ENCODE measurements around the gene KLHL13. TPM values are rescaled to one million over a fixed set of nuclear protein-coding genes. Genes with fewer than 3 reads are reported as not detected.
"Not testable (repeated sequence)": the region's sequence is repeated elsewhere in the genome, so short reads cannot be mapped to it uniquely, and the experiment has no call there.

The KLHL13 gene
- polyA plus RNA-seq, 2 donors: 1.6 to 3.0 TPM

DNA sequence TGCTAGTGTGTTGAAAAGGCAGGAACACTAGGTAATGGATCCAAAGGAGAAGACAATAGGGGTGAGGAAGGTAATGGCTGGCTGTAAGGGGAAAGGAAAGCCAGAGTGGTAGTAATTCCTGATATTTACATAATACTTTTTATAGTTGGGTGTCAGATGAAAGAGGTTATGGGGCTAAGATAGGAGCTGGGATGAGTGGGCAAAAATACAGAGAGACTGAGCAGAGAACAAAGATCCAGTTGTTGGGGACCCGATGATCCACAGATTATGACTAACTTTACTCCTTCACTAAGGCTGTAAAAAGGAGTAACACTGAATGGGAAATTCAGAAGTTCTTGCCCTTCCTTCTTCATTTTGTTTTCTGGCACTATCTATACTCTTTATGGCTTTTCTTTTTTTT, 138.2 kb downstream of the KLHL13 start:
- Histone ChIP-seq H3K27me3 (ENCODE audit: control insufficient read depth in 1 of 2, insufficient read depth in 2 of 2, low read length in 2 of 2) (no peaks in the 10 kb centered on the region), H3K4me1 (ENCODE audit: control insufficient read depth in 2 of 2, insufficient read depth in 2 of 2, low read length in 1 of 2) (no peaks in the 10 kb centered on the region)
- 84 to 93% methylated on average over 1 of the region's 1 CpG for WGBS, 2 donors

DNA sequence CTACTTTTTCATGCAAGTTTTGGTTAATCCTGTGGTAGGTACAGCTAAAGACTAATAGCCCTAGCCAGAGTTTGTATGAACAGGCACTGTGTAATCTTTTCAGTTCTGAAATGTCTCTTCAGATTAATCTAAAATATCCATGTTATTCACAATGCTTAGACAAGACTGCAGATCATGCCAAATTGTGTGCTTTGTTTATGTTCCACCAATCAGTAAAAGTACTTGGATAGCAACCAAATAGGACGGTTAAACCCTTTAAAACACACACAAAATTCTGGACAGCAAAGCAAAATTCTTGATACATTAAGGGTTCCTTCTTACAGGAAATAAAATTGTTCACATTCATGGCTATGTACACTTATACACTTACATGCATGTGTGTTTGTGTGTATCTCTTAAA, 139.1 kb downstream of the KLHL13 start:
- Histone ChIP-seq H3K9me3 (ENCODE audit: control insufficient read depth in 2 of 2, insufficient read depth in 1 of 2, low read depth in 1 of 2, low read length in 1 of 2) (no peaks in the 10 kb centered on the region), H3K27ac (ENCODE audit: low read depth in 2 of 2, low read length in 1 of 2) (no peak overlapping the region), H3K27me3 (ENCODE audit: control insufficient read depth in 1 of 2, insufficient read depth in 2 of 2, low read length in 2 of 2) (no peaks in the 10 kb centered on the region), H3K4me3 (ENCODE audit: low read depth in 1 of 2, low read length in 2 of 2) (no peak overlapping the region), H3K36me3 (ENCODE audit: control insufficient read depth in 2 of 2, insufficient read depth in 2 of 2, low read length in 1 of 2) (no peaks in the 10 kb centered on the region), H3K4me1 (ENCODE audit: control insufficient read depth in 2 of 2, insufficient read depth in 2 of 2, low read length in 1 of 2) (no peaks in the 10 kb centered on the region)
- WGBS, 2 donors: 24 to 25% methylated on average over 1 of the region's 1 CpG

More for the DNA sequence above, 138.2 kb downstream of the KLHL13 start:
- Histone ChIP-seq H3K9me3 (ENCODE audit: control insufficient read depth in 2 of 2, insufficient read depth in 1 of 2, low read depth in 1 of 2, low read length in 1 of 2) (no peaks in the 10 kb centered on the region), H3K36me3 (ENCODE audit: control insufficient read depth in 2 of 2, insufficient read depth in 2 of 2, low read length in 1 of 2) (no peaks in the 10 kb centered on the region), H3K27ac (ENCODE audit: low read depth in 2 of 2, low read length in 1 of 2) (no peak overlapping the region), H3K4me3 (ENCODE audit: low read depth in 1 of 2, low read length in 2 of 2) (no peak overlapping the region)

DNA sequence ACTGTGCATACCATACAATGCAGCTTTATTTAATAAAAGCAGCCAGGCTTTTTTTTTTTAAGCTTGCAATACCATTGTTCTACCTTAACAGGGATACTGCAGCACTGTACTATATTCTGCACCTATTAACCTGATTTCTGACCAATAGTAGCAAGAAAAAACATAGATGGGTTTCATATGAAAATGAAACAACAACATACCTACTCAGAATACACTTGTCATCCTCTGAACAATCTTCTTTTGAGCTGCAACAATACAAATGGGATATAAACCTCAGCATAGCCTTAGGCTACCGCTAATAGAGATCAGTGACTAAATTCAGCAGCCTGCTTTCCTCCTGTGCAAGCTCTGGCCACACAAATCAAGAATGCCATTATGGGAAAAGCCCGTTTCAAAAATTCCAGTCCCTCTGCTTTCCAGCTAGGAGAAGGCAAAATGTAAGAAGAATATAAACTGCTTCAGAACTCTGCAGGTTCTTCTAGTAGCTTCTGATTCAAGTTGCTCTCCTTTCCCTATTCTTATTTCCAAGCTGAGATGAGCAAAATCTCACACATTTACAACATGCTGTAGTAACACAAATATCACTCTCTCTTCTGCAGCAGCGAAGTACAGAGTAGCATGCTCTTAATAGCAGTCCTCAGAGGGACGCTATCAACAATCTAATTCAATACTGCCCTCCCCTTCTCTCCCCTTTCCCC, 143.4 kb downstream of the KLHL13 start:
- Histone ChIP-seq H3K27ac (ENCODE audit: low read depth in 2 of 2, low read length in 1 of 2) (no peak overlapping the region), H3K4me3 (ENCODE audit: low read depth in 1 of 2, low read length in 2 of 2) (no peak overlapping the region), H3K27me3 (ENCODE audit: control insufficient read depth in 1 of 2, insufficient read depth in 2 of 2, low read length in 2 of 2) (no peaks in the 10 kb centered on the region), H3K9me3 (ENCODE audit: control insufficient read depth in 2 of 2, insufficient read depth in 1 of 2, low read depth in 1 of 2, low read length in 1 of 2) (no peaks in the 10 kb centered on the region), H3K4me1 (ENCODE audit: control insufficient read depth in 2 of 2, insufficient read depth in 2 of 2, low read length in 1 of 2) (no peaks in the 10 kb centered on the region), H3K36me3 (ENCODE audit: control insufficient read depth in 2 of 2, insufficient read depth in 2 of 2, low read length in 1 of 2) (no peaks in the 10 kb centered on the region)
- WGBS, 2 donors: 34 to 42% methylated on average over 4 of the region's 4 CpGs

DNA sequence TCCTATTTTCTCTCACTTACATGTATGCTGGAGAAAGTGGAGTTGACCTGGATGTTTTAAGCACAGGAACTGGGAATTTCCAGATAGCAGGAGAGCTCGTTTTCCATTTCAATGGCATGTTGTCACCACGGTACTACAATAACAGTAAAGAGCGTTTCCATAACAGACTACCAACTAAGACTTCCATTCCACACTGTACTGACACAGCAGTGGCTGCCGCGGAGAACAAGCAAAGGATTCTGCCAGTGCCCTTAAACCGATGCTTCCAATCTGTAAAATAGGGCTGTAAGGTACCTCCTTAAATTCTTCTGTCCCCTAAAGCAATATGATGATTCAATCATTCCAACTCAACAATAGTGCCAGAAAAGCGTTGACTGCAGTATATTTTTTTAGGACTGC, 143.9 kb downstream of the KLHL13 start:
- Histone ChIP-seq H3K36me3 (ENCODE audit: control insufficient read depth in 2 of 2, insufficient read depth in 2 of 2, low read length in 1 of 2) (no peaks in the 10 kb centered on the region), H3K9me3 (ENCODE audit: control insufficient read depth in 2 of 2, insufficient read depth in 1 of 2, low read depth in 1 of 2, low read length in 1 of 2) (no peaks in the 10 kb centered on the region), H3K27ac (ENCODE audit: low read depth in 2 of 2, low read length in 1 of 2) (no peak overlapping the region), H3K4me3 (ENCODE audit: low read depth in 1 of 2, low read length in 2 of 2) (no peak overlapping the region), H3K4me1 (ENCODE audit: control insufficient read depth in 2 of 2, insufficient read depth in 2 of 2, low read length in 1 of 2) (no peaks in the 10 kb centered on the region), H3K27me3 (ENCODE audit: control insufficient read depth in 1 of 2, insufficient read depth in 2 of 2, low read length in 2 of 2) (no peaks in the 10 kb centered on the region)
- WGBS, 2 donors: 20 to 34% methylated on average over 7 of the region's 7 CpGs

DNA sequence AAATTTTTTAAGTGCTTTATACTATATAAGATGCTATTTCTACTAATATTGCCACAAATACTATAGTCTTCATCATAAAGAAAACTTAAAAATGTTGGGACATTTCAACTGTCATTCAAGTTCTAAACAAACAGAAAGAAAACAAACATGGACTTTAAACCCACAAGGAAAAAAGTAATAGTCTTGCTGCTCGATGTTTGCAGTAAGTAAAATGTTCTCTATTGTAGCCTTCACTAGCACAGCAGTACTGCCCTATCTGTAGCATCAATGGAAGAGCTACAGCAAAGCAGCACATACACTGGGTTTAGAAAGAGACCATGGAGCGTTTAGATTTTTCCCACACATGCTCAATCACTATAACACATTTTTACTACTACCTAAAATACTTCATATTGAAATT, 146.8 kb downstream of the KLHL13 start:
- Histone ChIP-seq H3K27ac (ENCODE audit: low read depth in 2 of 2, low read length in 1 of 2) (no peak overlapping the region), H3K36me3 (ENCODE audit: control insufficient read depth in 2 of 2, insufficient read depth in 2 of 2, low read length in 1 of 2) (no peaks in the 10 kb centered on the region)
- 44 to 59% methylated on average over 2 of the region's 2 CpGs for WGBS, 2 donors

DNA sequence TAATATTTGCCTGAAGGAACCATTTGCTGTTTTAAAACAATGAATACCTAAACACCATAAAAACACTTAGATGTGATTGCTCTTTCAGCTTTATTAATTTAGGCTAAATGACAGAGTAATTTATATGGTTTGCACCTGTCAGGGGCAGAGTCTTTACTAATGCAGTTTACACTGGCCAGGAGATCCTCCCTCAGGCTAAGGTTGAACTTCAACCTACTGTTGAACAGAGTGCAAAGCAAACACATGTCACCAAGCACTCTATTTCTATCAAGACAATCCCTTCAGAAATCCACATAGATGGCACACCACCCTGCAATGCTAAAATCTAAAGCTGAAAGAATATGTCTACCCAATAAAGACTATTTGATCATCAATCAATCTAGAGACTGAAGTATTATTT, 147.3 kb downstream of the KLHL13 start:
- Histone ChIP-seq H3K27ac (ENCODE audit: low read depth in 2 of 2, low read length in 1 of 2) (no peak overlapping the region), H3K4me3 (ENCODE audit: low read depth in 1 of 2, low read length in 2 of 2) (no peak overlapping the region), H3K36me3 (ENCODE audit: control insufficient read depth in 2 of 2, insufficient read depth in 2 of 2, low read length in 1 of 2) (no peaks in the 10 kb centered on the region), H3K9me3 (ENCODE audit: control insufficient read depth in 2 of 2, insufficient read depth in 1 of 2, low read depth in 1 of 2, low read length in 1 of 2) (no peaks in the 10 kb centered on the region), H3K4me1 (ENCODE audit: control insufficient read depth in 2 of 2, insufficient read depth in 2 of 2, low read length in 1 of 2) (no peaks in the 10 kb centered on the region), H3K27me3 (ENCODE audit: control insufficient read depth in 1 of 2, insufficient read depth in 2 of 2, low read length in 2 of 2) (no peaks in the 10 kb centered on the region)

More for the DNA sequence above, 146.8 kb downstream of the KLHL13 start:
- H3K4me3 ChIP-seq (ENCODE audit: low read depth in 1 of 2, low read length in 2 of 2): no peak overlapping the region
- H3K9me3 ChIP-seq (ENCODE audit: control insufficient read depth in 2 of 2, insufficient read depth in 1 of 2, low read depth in 1 of 2, low read length in 1 of 2): no peaks in the 10 kb centered on the region
- no peaks in the 10 kb centered on the region for H3K4me1 ChIP-seq (ENCODE audit: control insufficient read depth in 2 of 2, insufficient read depth in 2 of 2, low read length in 1 of 2)
- H3K27me3 ChIP-seq (ENCODE audit: control insufficient read depth in 1 of 2, insufficient read depth in 2 of 2, low read length in 2 of 2): no peaks in the 10 kb centered on the region

DNA sequence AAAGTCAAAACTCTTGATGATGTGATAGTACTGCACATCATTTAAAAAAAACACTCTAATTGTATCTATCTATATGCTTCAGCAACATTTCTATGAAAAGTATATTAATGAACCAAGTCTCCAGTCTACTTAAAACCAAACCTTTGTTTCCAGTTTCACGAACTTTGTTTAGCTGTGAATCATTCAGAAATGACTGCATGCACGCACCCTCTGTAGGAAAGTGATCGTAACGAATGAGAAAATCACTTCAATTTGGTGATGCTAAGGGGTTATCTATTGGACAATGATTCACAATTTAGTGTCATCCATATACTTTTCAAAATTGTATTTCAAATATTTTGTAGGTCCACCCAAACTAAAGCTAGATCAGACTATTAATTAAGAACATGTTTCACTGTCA, 157.6 kb downstream of the KLHL13 start:
- Histone ChIP-seq H3K4me1 (ENCODE audit: control insufficient read depth in 2 of 2, insufficient read depth in 2 of 2, low read length in 1 of 2) (no peaks in the 10 kb centered on the region), H3K27me3 (ENCODE audit: control insufficient read depth in 1 of 2, insufficient read depth in 2 of 2, low read length in 2 of 2) (no peaks in the 10 kb centered on the region), H3K36me3 (ENCODE audit: control insufficient read depth in 2 of 2, insufficient read depth in 2 of 2, low read length in 1 of 2) (no peaks in the 10 kb centered on the region), H3K4me3 (ENCODE audit: low read depth in 1 of 2, low read length in 2 of 2) (no peak overlapping the region), H3K27ac (ENCODE audit: low read depth in 2 of 2, low read length in 1 of 2) (no peak overlapping the region), H3K9me3 (ENCODE audit: control insufficient read depth in 2 of 2, insufficient read depth in 1 of 2, low read depth in 1 of 2, low read length in 1 of 2) (no peaks in the 10 kb centered on the region)
- WGBS, 2 donors: 86 to 87% methylated on average over 4 of the region's 4 CpGs

DNA sequence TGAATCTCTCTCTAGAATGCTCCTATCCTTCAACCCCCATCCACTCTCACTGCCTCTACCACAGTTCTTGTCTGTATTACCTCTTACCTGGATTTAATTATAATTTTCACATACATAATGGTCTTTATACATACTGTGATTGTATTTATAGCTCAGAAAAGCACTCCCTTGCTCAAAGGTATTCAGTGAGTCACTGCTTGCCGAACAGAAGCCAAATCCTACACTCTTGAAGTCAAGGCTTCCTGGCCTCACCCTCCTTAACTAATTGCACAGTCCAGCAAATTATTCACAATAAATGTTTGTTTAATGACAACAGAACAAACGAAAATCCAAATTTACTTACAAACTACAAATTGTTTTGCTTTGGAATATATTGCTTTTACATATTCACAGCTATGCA, 159.5 kb downstream of the KLHL13 start:
- 23 to 30% methylated on average over 2 of the region's 2 CpGs for WGBS, 2 donors
- Histone ChIP-seq H3K36me3 (ENCODE audit: control insufficient read depth in 2 of 2, insufficient read depth in 2 of 2, low read length in 1 of 2) (no peaks in the 10 kb centered on the region), H3K9me3 (ENCODE audit: control insufficient read depth in 2 of 2, insufficient read depth in 1 of 2, low read depth in 1 of 2, low read length in 1 of 2) (no peaks in the 10 kb centered on the region), H3K4me1 (ENCODE audit: control insufficient read depth in 2 of 2, insufficient read depth in 2 of 2, low read length in 1 of 2) (no peaks in the 10 kb centered on the region), H3K4me3 (ENCODE audit: low read depth in 1 of 2, low read length in 2 of 2) (no peak overlapping the region), H3K27ac (ENCODE audit: low read depth in 2 of 2, low read length in 1 of 2) (no peak overlapping the region), H3K27me3 (ENCODE audit: control insufficient read depth in 1 of 2, insufficient read depth in 2 of 2, low read length in 2 of 2) (no peaks in the 10 kb centered on the region)

DNA sequence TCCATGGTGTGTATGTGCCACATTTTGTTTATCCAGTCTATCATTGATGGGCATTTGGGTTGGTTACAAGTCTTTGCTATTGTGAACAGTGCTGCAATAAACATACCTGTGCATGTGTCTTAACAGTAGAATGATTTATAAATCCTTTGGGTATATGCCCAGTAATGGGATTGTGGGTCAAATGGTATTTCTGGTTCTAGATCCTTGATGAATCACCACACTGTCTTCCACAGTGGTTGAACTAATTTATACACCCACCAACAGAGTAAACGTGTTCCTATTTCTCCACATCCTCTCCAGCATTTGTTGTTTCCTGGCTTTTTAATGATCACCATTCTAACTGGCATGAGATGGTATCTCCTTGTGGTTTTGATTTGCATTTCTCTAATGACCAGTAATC, 177.3 kb downstream of the KLHL13 start:
- 48 to 60% methylated on average over 1 of the region's 1 CpG for WGBS, 2 donors
- not testable (repeated sequence) for H3K9me3 ChIP-seq (ENCODE audit: control insufficient read depth in 2 of 2, insufficient read depth in 1 of 2, low read depth in 1 of 2, low read length in 1 of 2); H3K36me3 ChIP-seq (ENCODE audit: control insufficient read depth in 2 of 2, insufficient read depth in 2 of 2, low read length in 1 of 2); H3K4me3 ChIP-seq (ENCODE audit: low read depth in 1 of 2, low read length in 2 of 2); H3K4me1 ChIP-seq (ENCODE audit: control insufficient read depth in 2 of 2, insufficient read depth in 2 of 2, low read length in 1 of 2); H3K27me3 ChIP-seq (ENCODE audit: control insufficient read depth in 1 of 2, insufficient read depth in 2 of 2, low read length in 2 of 2); H3K27ac ChIP-seq (ENCODE audit: low read depth in 2 of 2, low read length in 1 of 2)

DNA sequence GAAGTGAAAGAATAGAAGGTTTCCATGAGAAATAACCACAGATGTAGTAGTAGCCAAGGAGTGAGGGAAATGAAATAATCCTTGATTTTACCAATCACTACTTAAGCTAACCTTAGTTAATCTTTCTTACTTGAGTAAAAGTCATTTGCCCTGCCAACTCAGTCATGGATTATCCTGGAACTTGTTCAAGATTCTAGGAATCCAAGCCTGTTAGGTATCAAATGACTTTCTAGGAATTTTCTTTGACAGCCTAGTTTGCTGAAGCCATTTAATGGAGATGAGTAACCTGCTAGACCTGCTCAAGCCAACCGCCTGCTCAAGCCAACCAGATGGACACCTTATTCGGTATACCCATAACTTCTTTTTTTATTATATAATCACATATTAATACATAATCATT, 180.5 kb downstream of the KLHL13 start:
- H3K36me3 ChIP-seq (ENCODE audit: control insufficient read depth in 2 of 2, insufficient read depth in 2 of 2, low read length in 1 of 2): no peaks in the 10 kb centered on the region
- H3K9me3 ChIP-seq (ENCODE audit: control insufficient read depth in 2 of 2, insufficient read depth in 1 of 2, low read depth in 1 of 2, low read length in 1 of 2): no peaks in the 10 kb centered on the region
- no peak overlapping the region for H3K27ac ChIP-seq (ENCODE audit: low read depth in 2 of 2, low read length in 1 of 2)
- H3K27me3 ChIP-seq (ENCODE audit: control insufficient read depth in 1 of 2, insufficient read depth in 2 of 2, low read length in 2 of 2): no peaks in the 10 kb centered on the region
- no peaks in the 10 kb centered on the region for H3K4me1 ChIP-seq (ENCODE audit: control insufficient read depth in 2 of 2, insufficient read depth in 2 of 2, low read length in 1 of 2)
- WGBS, 2 donors: 70 to 76% methylated on average over 2 of the region's 2 CpGs
- no peak overlapping the region for H3K4me3 ChIP-seq (ENCODE audit: low read depth in 1 of 2, low read length in 2 of 2)

All from esophagus (tissue), 2 donors.